Left colon (tissue), 2 donors: ENCODE results near the gene FADS2. TPM values are rescaled to one million over a fixed set of nuclear protein-coding genes. Genes with fewer than 3 reads are reported as not detected.

Experiments used
- ATAC-seq: fragments of 200-7000 bp; cut with Tn5 transposase; one replicate; pipeline ENCODE4 v1.9.1; 2020; ENCODE audit warnings: mild to moderate bottlenecking, moderate library complexity
- DNase-seq, 2 donors: peaks; one replicate each; pipeline ENCODE4 v3.0.0-alpha.2; 2020
- intact Hi-C, 2 donors: fragments of 100-400 bp; cut with DNase I in 1 of 2; cut with micrococcal nuclease in 1 of 2; formaldehyde crosslinking; loops; one replicate each; pipeline versions ENCODE4 v1.11.2 to v1.14.0; 2022; cut with DNase I, micrococcal nuclease
- total RNA-seq, 2 donors: library from RNA; stranded (reverse); fragmentation: NEBNext Ultra II Directional; extraction: Animal tissue kit (Norgen Biotek cat#: 25700); gene quantifications; one replicate each; pipeline ENCODE4 v1.2.1, GENCODE V29; 2021
- donor health status: DM: no; HTN: no; CAD: no.
- donor health status: DM: yes; HTN: yes; CAD: no.

The FADS2 gene
- total RNA-seq, 2 donors from 2014 or later, result 3.1 to 5.6 TPM

DNA sequence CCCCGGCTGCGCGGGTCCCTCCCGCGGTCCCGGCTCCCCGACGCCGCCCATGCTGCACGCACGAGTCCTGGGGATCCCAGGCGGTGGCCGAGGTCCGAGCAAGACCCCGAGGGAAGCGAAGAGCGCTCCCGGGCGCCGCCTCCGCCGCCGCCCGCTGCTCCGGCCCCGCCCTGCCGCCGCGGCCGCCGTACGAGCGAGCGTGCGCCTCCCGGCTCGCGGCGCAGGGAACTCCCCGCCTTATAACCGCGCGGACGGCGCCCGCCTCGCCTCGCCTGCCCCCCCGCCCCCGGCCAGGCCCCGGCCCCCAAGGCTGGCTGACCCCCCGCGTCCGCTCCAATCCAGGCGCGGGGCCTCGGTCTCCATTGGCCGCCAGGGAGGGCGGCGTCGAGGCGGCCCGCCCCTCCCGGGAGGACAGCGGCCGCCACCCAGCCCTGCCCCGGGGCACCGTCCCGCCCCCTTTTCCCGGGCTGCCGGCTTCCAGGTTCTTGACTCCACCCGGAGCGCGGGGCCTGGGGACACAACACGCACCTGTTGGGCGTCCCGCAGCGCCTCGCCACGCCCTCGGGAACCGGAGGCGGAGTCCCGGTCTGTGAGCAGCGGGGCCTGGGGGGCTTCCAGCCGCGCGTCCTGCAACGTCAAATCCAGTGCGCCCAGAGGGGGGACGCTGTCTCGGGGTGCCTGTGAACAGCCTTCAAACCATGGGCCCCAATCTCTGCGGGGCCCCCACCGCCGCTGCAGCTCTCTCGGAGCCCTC, 63.4 kb downstream of the FADS2 start, which contains the start of gene FADS3:
TSS of gene FADS3 (minus strand) at position 215 of the 754 bp plus-strand sequence. CDS start at position 51, 164 bp downstream.
- intact Hi-C loops, result loop anchor here in 1 of 2 donors (10.0 kb wide), 2 partner anchors 87 to 193 kb away; no protein-coding TSS in a partner anchor
- peak; percentile 87 to 91 for DNase-seq
- ATAC-seq, result peak; percentile 96

DNA sequence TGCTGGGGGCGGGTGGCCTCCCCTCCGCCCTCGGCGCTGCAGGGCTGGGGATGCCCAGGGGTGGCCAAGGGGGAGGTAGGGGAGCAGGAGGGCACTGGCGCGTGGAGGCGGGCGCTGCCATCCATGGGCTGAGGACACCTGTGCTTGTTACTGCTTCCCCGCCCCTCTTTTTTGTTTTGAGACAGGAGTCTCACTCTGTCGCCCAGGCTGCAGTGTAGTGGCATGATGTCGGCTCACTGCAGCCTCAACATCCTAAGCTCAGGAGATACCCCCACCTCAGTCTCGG, 63.9 kb downstream of the FADS2 start:
- no peak for DNase-seq

DNA sequence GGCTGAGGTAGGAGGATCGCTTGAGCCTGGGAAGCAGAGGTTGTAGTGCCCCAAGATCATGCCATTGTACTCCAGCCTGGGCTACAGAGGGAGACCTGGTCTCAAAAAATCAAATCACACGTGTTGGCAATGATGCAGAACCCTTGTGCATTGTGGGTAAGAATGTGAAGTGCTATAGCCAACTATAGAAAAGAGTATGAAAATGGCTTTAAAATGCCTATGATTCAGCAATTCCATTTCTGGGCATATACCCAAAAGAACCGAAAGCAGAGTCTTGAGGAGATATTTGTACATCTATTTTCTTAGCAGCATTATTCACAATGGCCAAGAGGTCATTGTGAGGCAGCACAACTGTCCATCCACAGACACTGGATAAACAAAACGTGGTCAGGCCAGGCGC, 65.9 kb downstream of the FADS2 start:
- DNase-seq (no peak), ATAC-seq (no peak)
- intact Hi-C loops, result loop anchor here in 1 of 2 donors (10.0 kb wide), 2 partner anchors 89 to 191 kb away; no protein-coding TSS in a partner anchor

More for the DNA sequence above, 63.9 kb downstream of the FADS2 start:
- intact Hi-C loops, result loop anchor here in 1 of 2 donors (10.0 kb wide), 2 partner anchors 87 to 193 kb away; no protein-coding TSS in a partner anchor
- peak; percentile 10 for ATAC-seq

DNA sequence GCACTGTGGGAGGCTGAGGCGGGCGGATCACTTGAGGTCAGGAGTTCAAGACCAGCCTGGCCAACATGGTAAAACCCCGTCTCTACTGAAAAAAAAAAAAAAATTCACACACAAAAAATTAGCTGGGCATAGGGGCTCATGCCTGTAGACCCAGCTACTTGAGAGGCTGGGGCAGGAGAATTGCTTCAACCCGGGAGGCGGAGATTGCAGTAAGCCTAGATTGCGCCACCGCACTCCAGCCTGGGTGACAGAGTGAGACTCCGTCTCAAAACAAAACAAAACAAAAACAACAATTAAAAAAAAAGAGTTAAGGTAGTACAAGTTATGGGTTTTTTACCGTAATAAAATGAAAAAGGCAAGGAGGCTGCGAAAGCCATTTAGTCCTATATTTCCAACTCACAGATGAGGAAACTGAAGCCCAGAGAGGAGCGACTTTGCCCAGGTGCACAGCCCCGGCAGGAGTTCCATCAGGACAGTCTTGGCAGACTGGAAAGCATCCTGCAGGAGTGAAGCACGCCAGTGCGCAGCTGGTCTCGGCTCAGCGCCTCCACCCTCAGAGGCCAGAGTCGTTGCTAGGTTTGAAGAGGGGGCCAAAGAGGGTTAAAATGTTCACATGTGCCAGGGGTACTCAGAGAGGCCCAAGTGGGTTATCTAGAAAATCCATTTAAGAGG, 67.1 kb downstream of the FADS2 start:
- intact Hi-C loops, result loop anchor here (5.0 to 10.0 kb wide), 3 partner anchors 90 to 190 kb away; no protein-coding TSS in a partner anchor
- no peak for ATAC-seq
- DNase-seq, result no peak

DNA sequence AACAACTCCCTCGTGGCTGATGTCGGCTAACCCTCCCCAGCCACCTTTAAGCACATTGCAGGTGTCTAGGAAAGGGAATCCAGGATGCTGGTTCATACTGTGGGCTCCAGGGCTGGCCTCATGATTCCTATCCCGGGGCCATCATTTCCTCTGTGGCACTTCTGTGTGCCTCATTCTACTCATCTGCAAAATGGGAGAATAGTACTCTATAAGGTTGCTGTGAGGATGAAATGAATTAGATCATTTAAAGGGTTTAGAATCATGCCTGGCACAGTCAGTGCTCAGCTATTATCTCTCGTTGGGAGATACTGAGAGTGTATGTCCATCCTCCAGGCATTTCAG, 67.6 kb downstream of the FADS2 start:
- intact Hi-C loops, result loop anchor here (2.0 to 10.0 kb wide), 4 partner anchors 91 to 189 kb away; no protein-coding TSS in a partner anchor
- DNase-seq (no peak), ATAC-seq (no peak)

DNA sequence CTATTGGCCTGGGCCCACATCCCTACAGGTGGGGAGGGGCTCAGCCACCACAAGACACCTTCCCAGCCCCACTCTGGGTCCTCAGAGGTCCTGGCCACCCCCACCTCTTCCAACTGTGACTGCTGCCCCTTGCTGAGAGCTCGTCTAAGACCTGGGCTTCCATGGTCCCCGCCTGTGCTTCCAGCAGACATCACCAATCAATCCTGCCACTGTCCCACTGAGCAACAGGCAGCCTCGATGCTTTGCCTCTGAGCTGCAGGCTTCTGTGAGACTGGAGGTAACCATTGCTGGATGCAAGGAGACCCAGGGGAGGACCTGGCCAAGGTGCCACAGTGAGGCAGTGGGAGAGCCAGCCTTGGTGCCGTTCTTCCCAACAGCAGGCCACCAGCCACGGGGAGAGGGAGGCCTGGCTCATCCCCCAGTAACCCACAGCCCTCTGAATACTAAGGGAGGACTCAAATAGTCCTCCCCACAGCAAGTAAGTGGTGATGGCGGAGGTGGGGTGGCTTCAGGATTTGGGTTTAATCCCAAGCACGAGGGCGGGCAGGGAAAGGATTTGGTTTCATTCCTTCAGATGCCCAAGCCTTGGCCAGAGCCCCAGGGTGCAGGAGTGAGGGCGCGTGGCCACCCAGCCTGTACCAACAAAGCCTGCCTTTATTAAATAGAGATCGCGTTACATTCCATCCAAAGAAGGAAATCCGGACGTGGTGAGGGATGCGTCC, 68.7 kb downstream of the FADS2 start:
- no peak for DNase-seq
- intact Hi-C loops, result loop anchor here (2.0 to 10.0 kb wide), 4 partner anchors 92 to 188 kb away; no protein-coding TSS in a partner anchor
- ATAC-seq, result no peak

DNA sequence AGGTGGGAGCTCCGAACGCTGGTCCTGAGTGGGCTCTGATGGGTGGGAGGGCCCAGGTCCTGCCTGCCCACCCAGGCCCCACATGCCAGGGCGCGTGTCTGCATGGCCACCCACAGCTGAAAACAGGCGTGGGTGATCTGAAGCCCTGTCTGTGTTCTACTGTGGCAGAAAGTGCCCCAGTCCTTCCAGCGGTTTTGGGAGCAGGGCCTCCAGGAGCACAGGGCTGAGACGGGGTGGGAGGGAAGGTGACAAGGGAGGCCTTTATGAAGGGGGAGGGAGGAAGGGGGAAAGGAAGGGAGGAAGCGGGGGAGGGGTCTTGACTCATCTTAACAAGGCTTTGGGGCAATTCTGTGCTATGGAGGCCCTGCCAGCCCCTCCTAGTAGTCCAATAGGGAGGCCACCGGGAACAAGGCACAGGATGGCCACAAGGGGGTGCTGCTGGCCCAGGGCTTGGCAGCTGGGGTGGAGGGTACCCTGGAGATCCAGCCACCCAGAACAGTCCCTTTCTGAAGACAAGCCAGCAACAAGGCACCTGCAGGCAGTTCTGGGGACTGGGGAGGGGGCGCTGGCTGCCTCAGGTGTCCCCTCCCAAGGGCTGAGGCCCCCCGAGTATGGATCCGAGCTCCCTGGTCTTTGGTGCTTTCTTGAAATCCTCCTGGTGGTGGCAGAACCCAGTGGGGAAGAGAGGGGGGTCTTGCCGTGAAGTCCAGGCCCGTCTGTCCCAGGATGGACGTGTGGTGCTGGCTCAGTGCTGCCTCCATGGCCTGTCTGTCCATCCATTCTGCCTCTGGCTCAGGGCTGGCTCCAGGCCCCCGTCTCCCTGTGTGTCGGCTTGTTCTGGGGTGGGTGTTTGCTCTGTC, 69.5 kb downstream of the FADS2 start:
- intact Hi-C loops, result loop anchor here (2.0 to 10.0 kb wide), 5 partner anchors 49 to 187 kb away; no protein-coding TSS in a partner anchor
- DNase-seq, result peak; percentile 54 to 80
- ATAC-seq, result peak; percentile 83

DNA sequence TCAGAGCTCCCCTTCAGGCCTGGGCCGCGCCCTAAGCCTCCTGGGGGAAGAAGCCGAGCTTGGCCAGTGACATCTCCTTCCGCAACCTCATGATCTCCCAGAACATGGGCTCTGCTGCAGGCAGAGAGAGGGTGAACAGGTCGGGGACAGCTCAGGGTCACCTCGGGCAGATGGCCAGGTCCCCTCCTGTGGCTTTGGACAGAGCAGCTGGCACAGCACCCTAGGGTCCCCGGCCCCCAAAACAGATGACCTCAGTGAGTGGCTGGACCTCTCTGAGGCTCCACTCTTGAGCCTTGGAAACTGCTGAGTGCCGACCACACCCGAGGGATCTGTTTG, 70.1 kb downstream of the FADS2 start:
- intact Hi-C loops, result loop anchor here (2.0 to 10.0 kb wide), 4 partner anchors 49 to 187 kb away; no protein-coding TSS in a partner anchor
- ATAC-seq (peak; percentile 35), DNase-seq (no peak)

DNA sequence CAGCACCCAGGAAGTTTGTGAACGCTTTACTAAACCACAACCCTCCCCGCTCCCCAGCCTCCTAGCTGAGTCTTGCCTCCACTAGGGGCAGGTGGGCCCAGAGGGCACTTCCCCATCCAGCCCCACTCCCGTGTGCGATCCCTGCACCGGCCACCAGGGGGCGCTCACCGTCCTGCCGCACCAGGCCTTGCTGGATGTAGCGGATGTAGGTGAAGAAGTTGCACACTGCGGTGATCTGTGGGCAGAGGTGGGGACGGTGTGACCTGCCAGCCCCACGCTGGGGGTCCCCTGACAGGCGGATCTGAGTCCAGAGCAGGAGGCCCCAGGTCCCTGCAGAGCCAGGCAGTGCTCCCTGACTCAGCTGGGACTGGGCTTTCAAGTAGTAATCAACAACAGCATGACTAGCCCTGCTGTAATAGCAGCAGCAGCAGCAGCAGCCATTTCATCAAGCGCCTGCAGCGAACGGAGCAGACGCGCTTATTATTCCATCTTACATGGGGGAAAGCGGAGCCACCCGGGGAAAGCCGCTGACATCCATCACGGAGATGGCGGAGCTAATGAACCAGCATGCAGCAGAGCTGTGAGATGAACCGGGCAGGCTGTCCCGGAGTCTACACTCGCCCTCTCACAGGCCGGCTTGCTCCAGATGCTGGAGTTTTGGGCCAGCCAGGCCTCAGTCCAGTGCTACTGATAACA, 71.2 kb downstream of the FADS2 start:
- DNase-seq (peak; percentile 66 to 87), ATAC-seq (peak; percentile 84)
- intact Hi-C loops, result loop anchor here (2.0 to 10.0 kb wide), 4 partner anchors 48 to 186 kb away; no protein-coding TSS in a partner anchor

DNA sequence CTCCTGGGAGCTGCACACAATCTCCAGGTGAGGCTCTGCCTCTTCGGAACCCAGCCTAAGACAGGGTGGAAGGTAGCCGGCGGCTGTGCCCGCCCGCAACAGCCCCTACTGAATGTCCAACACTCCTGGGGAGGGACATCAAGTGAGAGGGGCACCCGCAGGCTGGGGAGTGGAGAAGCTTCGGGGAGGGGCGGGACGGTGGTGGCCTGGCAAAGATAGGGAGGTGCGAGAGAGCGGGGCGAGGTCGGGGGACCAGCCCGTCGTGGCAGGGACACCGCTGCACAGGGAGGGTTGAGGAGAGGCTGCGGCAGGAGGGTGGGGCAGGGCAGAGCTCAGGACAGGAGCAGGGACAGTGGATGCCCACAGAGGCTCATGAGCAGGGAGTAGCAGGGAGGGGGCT, 72.2 kb downstream of the FADS2 start:
- no peak for DNase-seq
- no peak for ATAC-seq
- intact Hi-C loops, result loop anchor here in 1 of 2 donors (5.0 kb wide), 1 partner anchor 47 kb away; no protein-coding TSS in a partner anchor

DNA sequence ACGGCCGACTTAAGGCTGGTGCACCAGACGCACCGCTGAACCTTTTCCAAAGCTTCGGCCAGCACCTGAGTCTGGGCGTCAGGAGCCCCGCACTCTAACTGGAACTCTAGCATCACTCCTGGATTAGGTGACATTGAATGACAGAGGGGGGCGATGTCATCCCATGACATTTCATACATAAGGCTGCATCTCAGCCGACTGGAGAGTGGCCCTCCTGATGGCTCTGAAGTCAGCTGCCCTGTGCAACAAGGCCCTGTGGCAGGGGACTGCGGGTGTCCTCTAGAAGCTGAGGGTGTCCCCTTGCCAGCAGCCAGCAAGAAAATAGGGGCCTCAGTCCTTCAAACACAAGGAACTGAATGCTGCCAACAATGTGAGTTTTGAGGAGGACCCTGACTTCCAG, 73.3 kb downstream of the FADS2 start:
- ATAC-seq (no peak), DNase-seq (no peak)
- intact Hi-C loops, result loop anchor here in 1 of 2 donors (5.0 kb wide), 1 partner anchor 46 kb away; no protein-coding TSS in a partner anchor

DNA sequence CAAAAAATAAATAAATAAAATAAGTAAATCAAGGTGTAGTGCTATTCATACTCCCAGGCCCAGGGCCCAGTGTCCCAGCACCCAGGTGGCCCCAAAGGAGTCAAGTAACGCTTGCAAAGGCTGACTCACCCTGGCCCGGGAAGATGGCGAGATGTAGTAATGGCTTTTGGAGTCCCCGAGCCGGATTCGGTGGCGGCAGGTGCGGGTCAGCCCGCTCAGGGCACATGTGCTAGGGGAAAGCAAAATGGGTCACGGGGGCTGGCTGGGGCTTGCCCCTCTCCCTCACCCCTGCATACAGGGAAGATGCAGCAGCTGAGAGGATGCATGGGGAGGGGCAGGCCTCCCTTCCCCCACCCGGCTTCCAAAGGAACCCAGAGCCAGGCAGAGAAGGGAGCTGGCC, 74.2 kb downstream of the FADS2 start:
- DNase-seq (no peak), ATAC-seq (no peak)
- intact Hi-C loops, result loop anchor here in 1 of 2 donors (5.0 kb wide), 1 partner anchor 45 kb away; no protein-coding TSS in a partner anchor

DNA sequence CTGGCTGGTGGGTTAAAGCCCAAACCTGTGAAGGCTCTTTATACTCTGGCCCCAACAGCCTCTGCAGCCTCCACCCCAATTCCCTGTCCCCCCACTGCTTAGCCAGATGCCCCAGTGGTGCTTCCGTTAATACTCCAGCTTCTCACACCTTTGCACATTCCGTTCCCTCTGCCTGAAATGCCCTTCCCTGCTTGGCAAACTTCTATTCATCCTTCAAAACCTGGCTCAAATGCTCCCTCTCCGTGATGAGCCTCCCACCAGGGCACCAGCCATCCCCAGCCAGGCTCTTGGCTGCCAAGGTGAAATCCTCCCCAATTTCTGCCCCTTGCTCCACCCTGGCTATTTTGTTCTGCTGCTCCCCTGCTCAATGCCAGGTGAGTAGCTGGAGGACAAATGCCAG, 75.7 kb downstream of the FADS2 start:
- no peak for ATAC-seq
- DNase-seq, result no peak
- intact Hi-C loops, result loop anchor here in 1 of 2 donors (5.0 kb wide), 1 partner anchor 43 kb away; no protein-coding TSS in a partner anchor

DNA sequence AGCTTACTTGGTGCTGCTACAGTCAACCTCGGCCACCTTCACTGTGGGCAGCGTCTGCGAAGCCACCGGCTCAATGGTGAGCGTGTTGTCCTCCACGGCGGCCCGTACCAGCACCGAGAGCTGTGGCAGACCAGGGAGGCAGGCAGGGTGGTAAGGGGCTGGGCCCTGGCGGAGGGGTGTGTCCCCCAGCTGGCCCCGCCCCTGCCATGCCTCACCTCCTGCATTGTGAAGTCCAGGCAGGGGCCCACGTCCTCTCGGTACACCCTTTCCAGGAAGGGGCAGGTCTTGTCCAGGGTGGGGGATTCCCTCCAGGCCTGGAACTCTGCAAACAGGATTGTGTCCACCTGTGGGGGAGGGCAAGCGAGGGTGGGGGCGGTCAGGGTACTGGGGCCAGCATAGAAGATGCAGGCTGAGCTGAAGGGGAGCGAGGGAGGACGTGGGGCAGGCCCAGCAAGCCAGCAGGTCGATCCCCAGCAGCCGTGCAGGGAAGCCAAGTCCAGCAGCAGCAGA, 76.5 kb downstream of the FADS2 start:
- intact Hi-C loops, result loop anchor here in 1 of 2 donors (5.0 kb wide), 1 partner anchor 43 kb away; no protein-coding TSS in a partner anchor
- peak; percentile 46 to 53 for DNase-seq
- ATAC-seq, result peak; percentile 93

DNA sequence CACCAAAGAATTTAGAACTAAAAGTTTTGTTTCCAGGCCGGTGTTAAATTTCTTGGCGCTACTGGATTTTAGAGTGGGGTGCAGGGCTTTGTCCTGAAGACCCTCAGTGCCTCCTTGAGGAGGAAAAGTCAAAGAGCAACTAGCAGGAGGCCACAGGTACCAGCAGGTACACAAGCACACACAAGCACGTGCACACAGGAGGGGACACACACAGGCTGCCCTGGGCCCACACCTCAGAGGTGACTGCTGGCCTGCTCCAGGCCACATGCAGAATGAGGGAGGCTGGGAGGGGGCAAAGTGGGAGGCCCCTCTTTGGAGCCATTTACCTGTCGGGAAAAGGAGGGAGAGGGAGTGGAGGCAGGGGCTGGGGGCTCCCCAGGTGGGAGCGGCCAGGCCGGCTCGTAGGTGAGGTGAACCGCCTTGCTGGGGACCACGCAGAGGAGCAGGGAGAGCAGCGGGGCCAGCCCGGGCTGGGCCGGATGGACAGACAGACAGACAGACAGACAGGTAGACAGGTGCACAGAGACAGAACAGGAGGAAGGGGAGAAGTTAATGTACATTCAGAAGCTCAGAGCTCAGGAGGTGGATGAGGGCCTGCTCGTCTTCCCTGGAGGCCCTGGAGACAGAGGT, 77.1 kb downstream of the FADS2 start:
- ATAC-seq (no peak), DNase-seq (no peak)
- intact Hi-C loops, result no loop called here

DNA sequence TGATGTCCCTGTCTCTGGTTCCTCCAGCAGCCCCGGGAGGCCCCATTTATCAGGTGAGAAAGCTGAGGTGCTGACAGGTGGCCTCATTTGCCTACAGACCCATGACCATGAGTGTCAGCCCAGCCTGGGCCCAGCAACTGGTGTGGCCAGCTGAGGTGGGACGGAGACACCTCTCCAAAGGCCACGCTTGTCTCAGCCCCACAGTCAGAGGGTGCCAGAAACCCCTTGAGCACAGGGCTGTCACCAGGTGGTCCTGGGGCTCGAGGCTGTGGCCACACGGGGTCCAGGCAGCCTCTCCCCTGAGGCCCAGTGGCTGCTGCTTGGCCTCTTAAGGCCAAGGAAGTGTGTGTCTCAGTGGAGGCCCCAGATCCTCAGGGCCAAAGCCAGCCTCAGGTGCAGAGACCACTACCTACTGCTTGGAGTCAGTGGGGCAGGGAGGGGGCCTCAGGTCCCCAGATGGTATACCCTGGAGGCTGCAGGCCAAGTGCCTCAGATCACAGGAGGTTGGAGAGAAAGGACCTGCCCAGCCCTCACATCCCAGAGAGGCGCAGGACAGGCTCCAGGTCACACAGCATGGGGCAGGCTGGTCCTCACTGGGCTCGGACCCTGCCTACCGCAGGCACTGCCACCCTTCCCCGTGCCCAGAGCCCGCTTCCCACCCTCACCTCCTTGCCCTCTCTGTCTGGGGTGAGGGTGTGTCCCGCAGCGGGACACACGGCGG, 77.9 kb downstream of the FADS2 start:
- intact Hi-C loops, result no loop called here
- ATAC-seq, result no peak
- DNase-seq, result no peak
